ENCODE results near the gene RGN. TPM values are rescaled to one million over a fixed set of nuclear protein-coding genes. Genes with fewer than 3 reads are reported as not detected.

Gene RGN
- total RNA-seq, 4 donors from 2014 or later, result 2.0 to 6.4 (median 4.0) TPM

DNA sequence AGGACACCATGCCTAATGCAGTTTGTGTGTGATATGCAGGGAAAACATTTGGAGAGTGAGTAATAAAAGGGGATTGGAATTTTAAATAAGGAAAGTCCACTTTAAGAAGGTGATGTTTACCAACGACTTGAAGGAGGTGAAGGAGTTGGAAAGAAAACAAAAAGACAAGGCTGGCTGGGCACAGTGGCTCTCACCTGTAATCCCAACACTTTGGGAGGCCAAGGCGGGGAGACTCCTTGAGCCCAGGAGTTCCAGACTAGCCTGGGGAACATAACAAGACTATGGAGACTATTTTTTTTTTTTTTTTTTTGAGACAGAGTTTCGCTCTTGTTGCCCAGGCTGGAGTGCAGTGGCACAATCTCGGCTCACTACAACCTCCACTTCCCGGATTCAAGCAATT is 55.2 kb downstream of the RGN start:
- TF ChIP-seq, protein P1, sequence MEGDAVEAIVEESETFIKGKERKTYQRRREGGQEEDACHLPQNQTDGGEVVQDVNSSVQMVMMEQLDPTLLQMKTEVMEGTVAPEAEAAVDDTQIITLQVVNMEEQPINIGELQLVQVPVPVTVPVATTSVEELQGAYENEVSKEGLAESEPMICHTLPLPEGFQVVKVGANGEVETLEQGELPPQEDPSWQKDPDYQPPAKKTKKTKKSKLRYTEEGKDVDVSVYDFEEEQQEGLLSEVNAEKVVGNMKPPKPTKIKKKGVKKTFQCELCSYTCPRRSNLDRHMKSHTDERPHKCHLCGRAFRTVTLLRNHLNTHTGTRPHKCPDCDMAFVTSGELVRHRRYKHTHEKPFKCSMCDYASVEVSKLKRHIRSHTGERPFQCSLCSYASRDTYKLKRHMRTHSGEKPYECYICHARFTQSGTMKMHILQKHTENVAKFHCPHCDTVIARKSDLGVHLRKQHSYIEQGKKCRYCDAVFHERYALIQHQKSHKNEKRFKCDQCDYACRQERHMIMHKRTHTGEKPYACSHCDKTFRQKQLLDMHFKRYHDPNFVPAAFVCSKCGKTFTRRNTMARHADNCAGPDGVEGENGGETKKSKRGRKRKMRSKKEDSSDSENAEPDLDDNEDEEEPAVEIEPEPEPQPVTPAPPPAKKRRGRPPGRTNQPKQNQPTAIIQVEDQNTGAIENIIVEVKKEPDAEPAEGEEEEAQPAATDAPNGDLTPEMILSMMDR (IDR thresholded peaks at IDR 0.05; ENCODE audit: low read depth), result no peak

DNA sequence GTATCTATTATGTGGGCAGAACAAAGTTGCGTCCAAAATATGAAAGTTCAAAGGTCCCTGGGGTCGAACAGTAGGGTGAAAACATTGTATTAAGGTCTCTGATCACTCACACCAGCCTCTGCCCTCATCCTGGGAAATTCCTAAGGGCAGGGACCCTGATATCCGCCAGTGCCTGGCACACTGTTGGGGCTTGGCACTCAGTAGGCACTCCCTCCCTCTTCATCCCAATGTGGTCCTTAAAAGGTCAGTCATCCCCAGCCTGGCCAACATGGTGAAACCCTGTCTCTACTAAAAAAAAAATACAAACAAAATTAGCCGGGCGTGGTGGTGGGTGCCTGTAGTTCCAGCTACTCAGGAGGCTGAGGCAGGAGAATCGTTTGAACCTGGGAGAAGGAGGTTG is 59.9 kb downstream of the RGN start:
- TF ChIP-seq, protein P1 (IDR thresholded peaks at IDR 0.05; ENCODE audit: low read depth), result no peak

Small RNA genes within 50 kb of the gene (small RNA-seq; reads per million reads assigned to genes)
- gene RNU12-2P (not detected), gene RNU6-1189P (not detected)

Other genes with a start within 250 kb of the RGN start
- gene RP2, start 241.4 kb upstream of the RGN start, total RNA-seq, result 10 to 100 TPM in 3 of 4 donors, 1 to 10 TPM in 1; 8.9 to 21.4 (median 15.5) TPM
- gene JADE3, start 166.0 kb upstream of the RGN start, total RNA-seq, result 1 to 10 TPM; 6.8 to 8.3 (median 8.1) TPM
- 10 to 100 TPM; 44.5 to 60.2 (median 52.5) TPM for gene NDUFB11, start 66.3 kb downstream of the RGN start, total RNA-seq
- gene RBM10, start 66.8 kb downstream of the RGN start, total RNA-seq, result 10 to 100 TPM; 15.8 to 22.9 (median 19.6) TPM
- gene UBA1, start 115.4 kb downstream of the RGN start, total RNA-seq, result 100 to 1,000 TPM; 106 to 137 (median 119) TPM
- gene CDK16, start 140.2 kb downstream of the RGN start, total RNA-seq, result 100 to 1,000 TPM in 1 of 4 donors, 10 to 100 TPM in 3; 57.0 to 176 (median 62.6) TPM
- gene USP11, start 154.6 kb downstream of the RGN start, total RNA-seq, result 10 to 100 TPM; 23.8 to 47.8 (median 28.1) TPM